ENCODE data around the gene LRP1. TPM values are rescaled to one million over a fixed set of nuclear protein-coding genes. Genes with fewer than 3 reads are reported as not detected.

Gene LRP1
- total RNA-seq, 1 experiment from 2014 or later = 14.7 TPM

DNA sequence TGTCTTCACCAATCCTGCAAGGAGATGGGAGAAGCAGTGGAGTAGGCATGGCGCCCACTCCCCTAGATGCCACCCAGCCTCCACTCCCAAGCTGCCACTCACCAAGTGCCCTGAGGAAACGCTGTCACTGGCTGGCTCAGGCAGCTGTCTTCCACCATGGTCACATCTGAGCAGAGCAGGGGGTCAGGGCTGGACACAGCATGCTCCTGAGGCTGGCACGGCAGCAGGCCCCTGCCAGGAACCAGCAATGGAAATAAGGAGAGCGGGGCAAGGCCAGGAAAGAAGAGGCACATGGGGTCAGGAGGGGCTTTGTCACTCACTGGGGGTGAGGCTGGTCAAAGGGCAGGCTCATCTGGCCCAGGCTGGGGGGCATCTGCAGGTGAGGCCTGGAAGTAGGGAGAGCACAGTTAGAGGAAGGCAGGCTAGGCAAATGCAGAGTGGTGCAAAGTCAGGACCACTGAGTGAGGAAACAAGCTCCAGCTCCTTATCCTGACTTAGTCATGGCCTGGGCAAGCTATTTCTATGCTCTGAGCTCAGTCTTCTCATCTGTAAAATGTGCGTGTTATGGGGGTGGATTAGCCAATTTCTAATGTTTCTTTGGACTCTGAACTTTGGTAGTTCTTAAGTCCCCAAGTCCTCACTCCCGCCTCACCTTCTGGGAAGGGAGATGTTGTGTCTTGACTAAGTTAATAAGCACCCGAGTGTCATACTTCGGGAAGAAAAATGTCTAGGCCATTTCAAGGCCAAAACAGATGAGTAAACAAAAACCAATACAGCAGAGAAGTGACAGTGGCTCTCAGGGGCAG, 31.3 kb upstream of the LRP1 start:
- no TSS peak for BruUV-seq (replicated peaks)
- ChIA-PET CTCF (no interaction called here), POLR2A (ENCODE audit: unreplicated experiment) (no interaction called here)
- ATAC-seq (no peak; the same call in 1 of the 2 replicates), DNase-seq (no peak)
- Histone ChIP-seq H3F3A (ENCODE audit: low read length, unreplicated experiment) (no peaks in the 10 kb centered on the region), H3K9me3 (ENCODE audit: low read length) (no peaks in the 10 kb centered on the region), H3K4me2 (ENCODE audit: low read length) (no peak overlapping the region), H3K36me3 (ENCODE audit: low read depth, low read length) (no peaks in the 10 kb centered on the region), H3K4me3 (ENCODE audit: low read length) (no peak overlapping the region), H3K9ac (ENCODE audit: low read length) (no peak overlapping the region), H3K27ac (ENCODE audit: low read length) (no peak overlapping the region), H3K27me3 (ENCODE audit: low read length) (no peaks in the 10 kb centered on the region), H3K4me1 (ENCODE audit: insufficient read depth, low read length) (peaks cover 16% of the 10 kb centered on the region), H3K9me2 (replicated peaks; ENCODE audit: low read length) (no peaks in the 10 kb centered on the region), H2AFZ (ENCODE audit: low read length) (no peak overlapping the region), H4K20me1 (ENCODE audit: low read length) (no peaks in the 10 kb centered on the region), H3K79me2 (ENCODE audit: low read length) (no peaks in the 10 kb centered on the region)
- intact Hi-C loops (cut with micrococcal nuclease) = no loop called here
- TF ChIP-seq, protein P1, sequence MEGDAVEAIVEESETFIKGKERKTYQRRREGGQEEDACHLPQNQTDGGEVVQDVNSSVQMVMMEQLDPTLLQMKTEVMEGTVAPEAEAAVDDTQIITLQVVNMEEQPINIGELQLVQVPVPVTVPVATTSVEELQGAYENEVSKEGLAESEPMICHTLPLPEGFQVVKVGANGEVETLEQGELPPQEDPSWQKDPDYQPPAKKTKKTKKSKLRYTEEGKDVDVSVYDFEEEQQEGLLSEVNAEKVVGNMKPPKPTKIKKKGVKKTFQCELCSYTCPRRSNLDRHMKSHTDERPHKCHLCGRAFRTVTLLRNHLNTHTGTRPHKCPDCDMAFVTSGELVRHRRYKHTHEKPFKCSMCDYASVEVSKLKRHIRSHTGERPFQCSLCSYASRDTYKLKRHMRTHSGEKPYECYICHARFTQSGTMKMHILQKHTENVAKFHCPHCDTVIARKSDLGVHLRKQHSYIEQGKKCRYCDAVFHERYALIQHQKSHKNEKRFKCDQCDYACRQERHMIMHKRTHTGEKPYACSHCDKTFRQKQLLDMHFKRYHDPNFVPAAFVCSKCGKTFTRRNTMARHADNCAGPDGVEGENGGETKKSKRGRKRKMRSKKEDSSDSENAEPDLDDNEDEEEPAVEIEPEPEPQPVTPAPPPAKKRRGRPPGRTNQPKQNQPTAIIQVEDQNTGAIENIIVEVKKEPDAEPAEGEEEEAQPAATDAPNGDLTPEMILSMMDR (conservative IDR thresholded peaks at IDR 0.05; ENCODE audit: low read depth, low read length) = no peak
- TF ChIP-seq EZH2 (IDR thresholded peaks at IDR 0.05; ENCODE audit: low read length, unreplicated experiment) (no peak), EZH2phosphoT487 (IDR thresholded peaks at IDR 0.05; ENCODE audit: borderline replicate concordance, low read length) (no peak)

DNA sequence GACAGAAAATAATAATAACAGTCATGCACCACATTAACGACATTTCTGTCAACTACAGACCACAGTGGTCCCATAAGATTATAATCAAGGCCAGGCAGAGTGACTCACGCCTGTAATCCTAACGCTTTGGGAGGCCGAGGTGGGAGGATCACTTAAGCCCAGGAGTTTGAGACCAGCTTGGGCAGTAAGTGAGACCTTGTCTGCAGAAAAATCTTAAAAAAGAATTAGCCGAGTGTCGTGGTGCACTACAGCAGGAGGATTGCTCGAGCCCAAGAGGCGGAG, 30.8 kb upstream of the LRP1 start:
- Histone ChIP-seq H3K9ac (ENCODE audit: low read length) (no peak overlapping the region), H3K9me2 (replicated peaks; ENCODE audit: low read length) (no peaks in the 10 kb centered on the region), H3K27me3 (ENCODE audit: low read length) (no peaks in the 10 kb centered on the region), H4K20me1 (ENCODE audit: low read length) (no peaks in the 10 kb centered on the region), H3K4me3 (ENCODE audit: low read length) (no peak overlapping the region), H3K36me3 (ENCODE audit: low read depth, low read length) (no peaks in the 10 kb centered on the region), H3K27ac (ENCODE audit: low read length) (no peak overlapping the region), H3K4me2 (ENCODE audit: low read length) (no peak overlapping the region), H2AFZ (ENCODE audit: low read length) (no peak overlapping the region), H3K4me1 (ENCODE audit: insufficient read depth, low read length) (peaks cover 19% of the 10 kb centered on the region), H3F3A (ENCODE audit: low read length, unreplicated experiment) (no peaks in the 10 kb centered on the region), H3K79me2 (ENCODE audit: low read length) (no peaks in the 10 kb centered on the region), H3K9me3 (ENCODE audit: low read length) (no peaks in the 10 kb centered on the region)
- TF ChIP-seq, protein P1 (conservative IDR thresholded peaks at IDR 0.05; ENCODE audit: low read depth, low read length) = no peak
- TF ChIP-seq EZH2 (IDR thresholded peaks at IDR 0.05; ENCODE audit: low read length, unreplicated experiment) = no peak
- TF ChIP-seq EZH2phosphoT487 (IDR thresholded peaks at IDR 0.05; ENCODE audit: borderline replicate concordance, low read length) = no peak
- ChIA-PET CTCF (no interaction called here), POLR2A (ENCODE audit: unreplicated experiment) (interaction anchor here (0.6 kb wide), 1 partner anchor 79 kb away, joined by 7 read pairs; no protein-coding TSS in a partner anchor)
- intact Hi-C loops (cut with micrococcal nuclease) = no loop called here
- no peak for DNase-seq
- no peak for ATAC-seq
- no TSS peak for BruUV-seq (replicated peaks)

DNA sequence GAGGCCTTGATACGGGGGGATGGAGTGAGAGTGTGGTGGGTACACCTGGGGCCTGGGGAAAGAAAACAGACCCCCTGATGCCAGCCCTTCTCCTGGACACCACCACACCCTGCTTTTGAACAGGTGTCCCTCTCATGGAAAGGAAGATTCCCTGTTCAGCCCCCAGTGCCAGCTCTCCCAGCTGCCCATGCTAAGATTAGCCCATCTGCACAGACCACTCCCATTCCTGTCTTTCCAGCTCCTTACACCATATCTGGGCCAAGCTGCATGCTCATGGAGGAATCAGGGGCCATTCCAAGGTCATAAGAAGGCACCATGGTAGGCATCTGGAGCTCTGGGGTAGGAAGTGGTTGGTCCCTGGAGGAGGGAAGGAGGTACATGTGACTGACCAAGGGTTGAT, 29.7 kb upstream of the LRP1 start:
- H3K9me3 ChIP-seq (ENCODE audit: low read length) = no peaks in the 10 kb centered on the region
- DNase-seq (no peak), ATAC-seq (no peak)
- BruUV-seq (replicated peaks) = no TSS peak
- H4K20me1 ChIP-seq (ENCODE audit: low read length) = no peaks in the 10 kb centered on the region
- TF ChIP-seq, protein P1 (conservative IDR thresholded peaks at IDR 0.05; ENCODE audit: low read depth, low read length) = no peak
- H3K9me2 ChIP-seq (replicated peaks; ENCODE audit: low read length) = no peaks in the 10 kb centered on the region
- H3K27me3 ChIP-seq (ENCODE audit: low read length) = no peaks in the 10 kb centered on the region
- no peak overlapping the region for H2AFZ ChIP-seq (ENCODE audit: low read length)
- no peak overlapping the region for H3K9ac ChIP-seq (ENCODE audit: low read length)
- H3K4me1 ChIP-seq (ENCODE audit: insufficient read depth, low read length) = peaks cover 19% of the 10 kb centered on the region
- H3K4me2 ChIP-seq (ENCODE audit: low read length) = no peak overlapping the region
- H3K27ac ChIP-seq (ENCODE audit: low read length) = no peak overlapping the region
- no peaks in the 10 kb centered on the region for H3F3A ChIP-seq (ENCODE audit: low read length, unreplicated experiment)
- ChIA-PET POLR2A (ENCODE audit: unreplicated experiment) (no interaction called here), CTCF (no interaction called here)
- no peaks in the 10 kb centered on the region for H3K36me3 ChIP-seq (ENCODE audit: low read depth, low read length)
- no peak overlapping the region for H3K4me3 ChIP-seq (ENCODE audit: low read length)
- intact Hi-C loops (cut with micrococcal nuclease) = no loop called here
- H3K79me2 ChIP-seq (ENCODE audit: low read length) = no peaks in the 10 kb centered on the region
